HFF-Myc (cell line): ENCODE data around the gene HTR7.

Experiments used
- DNase-seq: peaks from one replicate; pipeline ENCODE4 v3.0.0-alpha.2; 2011; ENCODE audit warnings: low read depth; ENCODE audit errors: extremely low read depth
- H3K4me3 ChIP-seq: replicated peaks from 2 replicates; pipeline ENCODE4 v1.5.1; 2011; ENCODE audit warnings: low read depth, mild to moderate bottlenecking, control low read depth, low read length
- CTCF ChIP-seq: IDR thresholded peaks from 2 replicates; pipeline ENCODE4 v1.5.1; 2012; ENCODE audit warnings: mild to moderate bottlenecking, low read depth, low read length, control low read depth; ENCODE audit errors: missing control alignments

HTR7 gene

GRCh38 chr10:90779548-90779947 lies 78.3 kb downstream of the HTR7 start:
- no peak overlapping the region for H3K4me3 ChIP-seq
- peak; percentile 36 for TF ChIP-seq CTCF
- DNase-seq = peak; percentile 14

- H3K4me3 ChIP-seq = no peak overlapping the region
- TF ChIP-seq CTCF = no peak
- no peak for DNase-seq
Observed at GRCh38 chr10:90777621-90778020, 80.2 kb downstream of the HTR7 start.

GRCh38 chr10:90775351-90776028 lies 82.3 kb downstream of the HTR7 start:
- no peak overlapping the region for H3K4me3 ChIP-seq
- TF ChIP-seq CTCF = no peak
- no peak for DNase-seq

GRCh38 chr10:90769946-90770841 lies 87.6 kb downstream of the HTR7 start:
- no peak for TF ChIP-seq CTCF
- no peak for DNase-seq

GRCh38 chr10:90751107-90751997 lies 106.5 kb downstream of the HTR7 start:
- H3K4me3 ChIP-seq = no peak overlapping the region
- peak; percentile 70 for TF ChIP-seq CTCF
- no peak for DNase-seq

More at GRCh38 chr10:90769946-90770841, 87.6 kb downstream of the HTR7 start:
- no peak overlapping the region for H3K4me3 ChIP-seq

- H3K4me3 ChIP-seq = no peak overlapping the region
- no peak for DNase-seq
- TF ChIP-seq CTCF = no peak
Observed at GRCh38 chr10:90746829-90747228, 111.0 kb downstream of the HTR7 start.
